ENCODE data around the gene BMPR1B.

The BMPR1B gene

GRCh38 chr4:95204873-95205272 is 447.1 kb downstream of the BMPR1B start:
- peak; percentile 20 for TF ChIP-seq CTCF (IDR thresholded peaks at IDR 0.05; ENCODE audit: low read length, missing control alignments)
- DNase-seq (ENCODE audit: low read depth), result no peak
- H3K4me3 ChIP-seq (replicated peaks; ENCODE audit: low read depth, low read length), result no peak overlapping the region
